ENCODE results near the gene ZFPM1. TPM values are rescaled to one million over a fixed set of nuclear protein-coding genes. Genes with fewer than 3 reads are reported as not detected.

ZFPM1 gene
- total and polyA plus RNA-seq, 2 of the 8 experiments (the other 6 are each of a cell fraction or from before 2014, with no cell fraction given): 0.74 to 4.8 TPM

DNA sequence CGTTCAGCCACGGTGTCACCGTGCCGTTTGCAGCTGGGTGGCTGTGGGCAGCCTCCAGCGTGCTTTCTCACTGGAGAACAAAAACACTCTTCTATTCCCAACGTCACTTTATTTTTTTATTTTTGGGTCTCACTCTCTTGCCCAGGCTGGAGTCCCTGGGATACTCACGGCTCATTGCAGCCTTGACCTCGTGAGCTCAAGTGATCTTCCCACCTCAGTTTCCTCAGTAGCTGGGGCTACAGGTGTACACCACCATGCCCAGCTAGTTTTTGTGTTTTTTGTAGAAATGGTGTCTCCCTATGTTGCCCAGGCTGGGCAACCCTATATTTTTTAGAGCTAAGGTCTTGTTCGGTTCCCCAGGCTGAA is 82.8 kb downstream of the ZFPM1 start (continued):
- TF ChIP-seq, protein P1, sequence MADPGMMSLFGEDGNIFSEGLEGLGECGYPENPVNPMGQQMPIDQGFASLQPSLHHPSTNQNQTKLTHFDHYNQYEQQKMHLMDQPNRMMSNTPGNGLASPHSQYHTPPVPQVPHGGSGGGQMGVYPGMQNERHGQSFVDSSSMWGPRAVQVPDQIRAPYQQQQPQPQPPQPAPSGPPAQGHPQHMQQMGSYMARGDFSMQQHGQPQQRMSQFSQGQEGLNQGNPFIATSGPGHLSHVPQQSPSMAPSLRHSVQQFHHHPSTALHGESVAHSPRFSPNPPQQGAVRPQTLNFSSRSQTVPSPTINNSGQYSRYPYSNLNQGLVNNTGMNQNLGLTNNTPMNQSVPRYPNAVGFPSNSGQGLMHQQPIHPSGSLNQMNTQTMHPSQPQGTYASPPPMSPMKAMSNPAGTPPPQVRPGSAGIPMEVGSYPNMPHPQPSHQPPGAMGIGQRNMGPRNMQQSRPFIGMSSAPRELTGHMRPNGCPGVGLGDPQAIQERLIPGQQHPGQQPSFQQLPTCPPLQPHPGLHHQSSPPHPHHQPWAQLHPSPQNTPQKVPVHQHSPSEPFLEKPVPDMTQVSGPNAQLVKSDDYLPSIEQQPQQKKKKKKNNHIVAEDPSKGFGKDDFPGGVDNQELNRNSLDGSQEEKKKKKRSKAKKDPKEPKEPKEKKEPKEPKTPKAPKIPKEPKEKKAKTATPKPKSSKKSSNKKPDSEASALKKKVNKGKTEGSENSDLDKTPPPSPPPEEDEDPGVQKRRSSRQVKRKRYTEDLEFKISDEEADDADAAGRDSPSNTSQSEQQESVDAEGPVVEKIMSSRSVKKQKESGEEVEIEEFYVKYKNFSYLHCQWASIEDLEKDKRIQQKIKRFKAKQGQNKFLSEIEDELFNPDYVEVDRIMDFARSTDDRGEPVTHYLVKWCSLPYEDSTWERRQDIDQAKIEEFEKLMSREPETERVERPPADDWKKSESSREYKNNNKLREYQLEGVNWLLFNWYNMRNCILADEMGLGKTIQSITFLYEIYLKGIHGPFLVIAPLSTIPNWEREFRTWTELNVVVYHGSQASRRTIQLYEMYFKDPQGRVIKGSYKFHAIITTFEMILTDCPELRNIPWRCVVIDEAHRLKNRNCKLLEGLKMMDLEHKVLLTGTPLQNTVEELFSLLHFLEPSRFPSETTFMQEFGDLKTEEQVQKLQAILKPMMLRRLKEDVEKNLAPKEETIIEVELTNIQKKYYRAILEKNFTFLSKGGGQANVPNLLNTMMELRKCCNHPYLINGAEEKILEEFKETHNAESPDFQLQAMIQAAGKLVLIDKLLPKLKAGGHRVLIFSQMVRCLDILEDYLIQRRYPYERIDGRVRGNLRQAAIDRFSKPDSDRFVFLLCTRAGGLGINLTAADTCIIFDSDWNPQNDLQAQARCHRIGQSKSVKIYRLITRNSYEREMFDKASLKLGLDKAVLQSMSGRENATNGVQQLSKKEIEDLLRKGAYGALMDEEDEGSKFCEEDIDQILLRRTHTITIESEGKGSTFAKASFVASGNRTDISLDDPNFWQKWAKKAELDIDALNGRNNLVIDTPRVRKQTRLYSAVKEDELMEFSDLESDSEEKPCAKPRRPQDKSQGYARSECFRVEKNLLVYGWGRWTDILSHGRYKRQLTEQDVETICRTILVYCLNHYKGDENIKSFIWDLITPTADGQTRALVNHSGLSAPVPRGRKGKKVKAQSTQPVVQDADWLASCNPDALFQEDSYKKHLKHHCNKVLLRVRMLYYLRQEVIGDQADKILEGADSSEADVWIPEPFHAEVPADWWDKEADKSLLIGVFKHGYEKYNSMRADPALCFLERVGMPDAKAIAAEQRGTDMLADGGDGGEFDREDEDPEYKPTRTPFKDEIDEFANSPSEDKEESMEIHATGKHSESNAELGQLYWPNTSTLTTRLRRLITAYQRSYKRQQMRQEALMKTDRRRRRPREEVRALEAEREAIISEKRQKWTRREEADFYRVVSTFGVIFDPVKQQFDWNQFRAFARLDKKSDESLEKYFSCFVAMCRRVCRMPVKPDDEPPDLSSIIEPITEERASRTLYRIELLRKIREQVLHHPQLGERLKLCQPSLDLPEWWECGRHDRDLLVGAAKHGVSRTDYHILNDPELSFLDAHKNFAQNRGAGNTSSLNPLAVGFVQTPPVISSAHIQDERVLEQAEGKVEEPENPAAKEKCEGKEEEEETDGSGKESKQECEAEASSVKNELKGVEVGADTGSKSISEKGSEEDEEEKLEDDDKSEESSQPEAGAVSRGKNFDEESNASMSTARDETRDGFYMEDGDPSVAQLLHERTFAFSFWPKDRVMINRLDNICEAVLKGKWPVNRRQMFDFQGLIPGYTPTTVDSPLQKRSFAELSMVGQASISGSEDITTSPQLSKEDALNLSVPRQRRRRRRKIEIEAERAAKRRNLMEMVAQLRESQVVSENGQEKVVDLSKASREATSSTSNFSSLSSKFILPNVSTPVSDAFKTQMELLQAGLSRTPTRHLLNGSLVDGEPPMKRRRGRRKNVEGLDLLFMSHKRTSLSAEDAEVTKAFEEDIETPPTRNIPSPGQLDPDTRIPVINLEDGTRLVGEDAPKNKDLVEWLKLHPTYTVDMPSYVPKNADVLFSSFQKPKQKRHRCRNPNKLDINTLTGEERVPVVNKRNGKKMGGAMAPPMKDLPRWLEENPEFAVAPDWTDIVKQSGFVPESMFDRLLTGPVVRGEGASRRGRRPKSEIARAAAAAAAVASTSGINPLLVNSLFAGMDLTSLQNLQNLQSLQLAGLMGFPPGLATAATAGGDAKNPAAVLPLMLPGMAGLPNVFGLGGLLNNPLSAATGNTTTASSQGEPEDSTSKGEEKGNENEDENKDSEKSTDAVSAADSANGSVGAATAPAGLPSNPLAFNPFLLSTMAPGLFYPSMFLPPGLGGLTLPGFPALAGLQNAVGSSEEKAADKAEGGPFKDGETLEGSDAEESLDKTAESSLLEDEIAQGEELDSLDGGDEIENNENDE (IDR thresholded peaks at IDR 0.05; ENCODE audit: insufficient replicate concordance, low read length): no peak
- no peak for TF ChIP-seq TAF1 (IDR thresholded peaks at IDR 0.05; ENCODE audit: low read depth, low read length)
- no peak for TF ChIP-seq EGR1 (IDR thresholded peaks at IDR 0.05; ENCODE audit: borderline replicate concordance, low read depth, low read length)
- no peak for TF ChIP-seq CREB1 (IDR thresholded peaks at IDR 0.05)
- no peak for TF ChIP-seq JUND (IDR thresholded peaks at IDR 0.05; ENCODE audit: low read length)
- TF ChIP-seq MAFK (IDR thresholded peaks at IDR 0.05; ENCODE audit: low read depth, low read length): no peak
- TF ChIP-seq BACH1 (IDR thresholded peaks at IDR 0.05; ENCODE audit: low read length): no peak
